H9 (cell line): Measurements from ENCODE around the gene CTH. TPM values are rescaled to one million over a fixed set of nuclear protein-coding genes. Genes with fewer than 3 reads are reported as not detected.

ENCODE experiments used
- DNase-seq: peaks from one replicate; pipeline ENCODE4 v3.0.0-alpha.2; 2017
- H2AFZ ChIP-seq: one replicate; pipeline ENCODE4 v1.6.1; 2013; ENCODE audit warnings: mild to moderate bottlenecking, low read length, control low read depth, moderate library complexity
- H2AK5ac ChIP-seq: 2 replicates; pipeline ENCODE4 v1.6.1; 2013; ENCODE audit warnings: low read length, control low read depth, mixed read lengths; ENCODE audit not compliant: insufficient read length
- H2BK120ac ChIP-seq: one replicate; pipeline ENCODE4 v1.6.1; 2013; ENCODE audit warnings: low read depth, mild to moderate bottlenecking, low read length, control low read depth, inconsistent platforms; ENCODE audit not compliant: poor library complexity, severe bottlenecking
- H2BK12ac ChIP-seq: 2 replicates; pipeline ENCODE4 v1.6.1; 2013; ENCODE audit warnings: low read length, control low read depth, mixed read lengths, low read depth; ENCODE audit not compliant: insufficient read length
- H2BK15ac ChIP-seq: 2 replicates; pipeline ENCODE4 v1.6.1; 2013; ENCODE audit warnings: low read depth, low read length, control low read depth
- H2BK20ac ChIP-seq: one replicate; pipeline ENCODE4 v1.6.1; 2013; ENCODE audit warnings: low read depth, mild to moderate bottlenecking, low read length, control low read depth, inconsistent platforms; ENCODE audit not compliant: poor library complexity, severe bottlenecking
- H2BK5ac ChIP-seq: 2 replicates; pipeline ENCODE4 v1.6.1; 2013; ENCODE audit warnings: low read length, control low read depth, mixed read lengths; ENCODE audit not compliant: insufficient read length
- H3K14ac ChIP-seq: 2 replicates; pipeline ENCODE4 v1.6.1; 2013; ENCODE audit warnings: low read length, control low read depth; ENCODE audit not compliant: insufficient read depth
- H3K18ac ChIP-seq: 2 replicates; pipeline ENCODE4 v1.6.1; 2013; ENCODE audit warnings: low read depth, mild to moderate bottlenecking, mixed read lengths, low read length, control low read depth; ENCODE audit not compliant: insufficient read length
- H3K23ac ChIP-seq: 2 replicates; pipeline ENCODE4 v1.6.1; 2013; ENCODE audit warnings: low read length, control low read depth, mixed read lengths, low read depth; ENCODE audit not compliant: insufficient read length
- H3K23me2 ChIP-seq: 2 replicates; pipeline ENCODE4 v1.6.1; 2013; ENCODE audit warnings: low read depth, mild to moderate bottlenecking, mixed read lengths, low read length, control low read depth; ENCODE audit not compliant: insufficient read length, poor library complexity, severe bottlenecking
- H3K27ac ChIP-seq: 2 replicates; pipeline ENCODE4 v1.5.1; 2013; ENCODE audit warnings: low read length, control low read depth, mixed read lengths, low read depth; ENCODE audit not compliant: insufficient read length
- H3K27me3 ChIP-seq: 2 replicates; pipeline ENCODE4 v1.6.1; 2013; ENCODE audit warnings: low read length, control low read depth, inconsistent platforms; ENCODE audit not compliant: insufficient read depth
- H3K4ac ChIP-seq: 2 replicates; pipeline ENCODE4 v1.6.1; 2013; ENCODE audit warnings: low read depth, mild to moderate bottlenecking, control low read depth, inconsistent platforms, low read length, moderate library complexity
- H3K4me1 ChIP-seq: 2 replicates; pipeline ENCODE4 v1.6.1; 2013; ENCODE audit warnings: low read length, control low read depth, inconsistent platforms; ENCODE audit not compliant: insufficient read depth
- H3K4me2 ChIP-seq: 2 replicates; pipeline ENCODE4 v1.6.1; 2013; ENCODE audit warnings: low read length, control low read depth, mixed read lengths; ENCODE audit not compliant: insufficient read length, insufficient read depth
- H3K56ac ChIP-seq: 2 replicates; pipeline ENCODE4 v1.6.1; 2013; ENCODE audit warnings: low read depth, mild to moderate bottlenecking, mixed read lengths, low read length, control low read depth; ENCODE audit not compliant: insufficient read length
- H3K79me1 ChIP-seq: 2 replicates; pipeline ENCODE4 v1.6.1; 2013; ENCODE audit warnings: low read depth, mild to moderate bottlenecking, moderate library complexity, low read length, control low read depth, inconsistent platforms; ENCODE audit not compliant: insufficient read depth, poor library complexity, severe bottlenecking
- H3K79me2 ChIP-seq: 2 replicates; pipeline ENCODE4 v1.6.1; 2013; ENCODE audit warnings: low read length, control low read depth, inconsistent platforms; ENCODE audit not compliant: insufficient read depth
- H3K9ac ChIP-seq: 2 replicates; pipeline ENCODE4 v1.6.1; 2013; ENCODE audit warnings: low read length, control low read depth, mixed read lengths; ENCODE audit not compliant: insufficient read length; ENCODE audit errors: extremely low read depth
- H3K9me3 ChIP-seq: one replicate; pipeline ENCODE4 v1.6.1; 2013; ENCODE audit warnings: low read depth, low read length, inconsistent platforms; ENCODE audit not compliant: control insufficient read depth
- H3T11ph ChIP-seq: one replicate; pipeline ENCODE4 v1.6.1; 2013; ENCODE audit warnings: mild to moderate bottlenecking, low read length, control low read depth, inconsistent platforms
- H4K20me1 ChIP-seq: one replicate; pipeline ENCODE4 v1.6.1; 2013; ENCODE audit not compliant: control insufficient read depth, insufficient read length, insufficient read depth
- H4K5ac ChIP-seq: 2 replicates; pipeline ENCODE4 v1.6.1; 2013; ENCODE audit warnings: low read depth, mild to moderate bottlenecking, mixed read lengths, low read length, control low read depth; ENCODE audit not compliant: insufficient read length
- H4K8ac ChIP-seq: replicated peaks from 2 replicates; pipeline ENCODE4 v1.6.1; 2013; ENCODE audit warnings: low read length, control low read depth, mixed read lengths, low read depth; ENCODE audit not compliant: insufficient read length
- H4K91ac ChIP-seq: 2 replicates; pipeline ENCODE4 v1.6.1; 2013; ENCODE audit warnings: low read depth, mild to moderate bottlenecking, moderate library complexity, mixed read lengths, low read length, control low read depth; ENCODE audit not compliant: insufficient read length
- H3K27ac Mint-ChIP-seq, 3 experiments: 2 replicates in 2 of 3; 3 replicates in 1 of 3; pipeline ENCODE4 v1.8.0; 2020 to 2021; ENCODE audit warnings: mixed read lengths in 3 of 3, mild to moderate bottlenecking in 1 of 3, moderate library complexity in 1 of 3
- H3K27me3 Mint-ChIP-seq: 2 replicates; pipeline ENCODE4 v1.8.0; 2021; ENCODE audit warnings: low read depth, mild to moderate bottlenecking, moderate library complexity, mixed read lengths
- H3K36me3 Mint-ChIP-seq, 3 experiments: 2 replicates in 2 of 3; 3 replicates in 1 of 3; pipeline ENCODE4 v1.8.0; 2020 to 2021; ENCODE audit warnings: low read depth in 3 of 3, mixed read lengths in 3 of 3; ENCODE audit not compliant: insufficient read depth in 1 of 3
- H3K4me1 Mint-ChIP-seq, 2 experiments: 2 replicates each; pipeline ENCODE4 v1.8.0; 2020; ENCODE audit warnings: mixed read lengths in 2 of 2
- H3K4me3 Mint-ChIP-seq, 2 experiments: 2 replicates in 1 of 2; 3 replicates in 1 of 2; pipeline ENCODE4 v1.8.0; 2020 to 2021; ENCODE audit warnings: mild to moderate bottlenecking in 2 of 2, mixed read lengths in 2 of 2, moderate library complexity in 1 of 2
- H3K9me3 Mint-ChIP-seq, 2 experiments: 2 replicates in 1 of 2; 3 replicates in 1 of 2; pipeline ENCODE4 v1.8.0; 2020; ENCODE audit warnings: mild to moderate bottlenecking in 2 of 2, mixed read lengths in 2 of 2, moderate library complexity in 1 of 2
- CTCF ChIP-seq: fragments of 200-600 bp; sonication (generic); conservative IDR thresholded peaks from 3 replicates; pipeline ENCODE4 v1.8.0; 2021; ENCODE audit warnings: antibody characterized with exemption, mild to moderate bottlenecking
- WGBS: extraction: QIAGEN DNeasy Blood & Tissue Kit; methylation state at CpG from one replicate; pipeline ENCODE4 v1.1.7; 2013; ENCODE audit warnings: missing lambda C conversion rate, low lambda C conversion rate, mixed read lengths; ENCODE audit not compliant: insufficient read length; ENCODE audit errors: extremely low coverage; 5-methylcytosine and 5-hydroxymethylcytosine counted together
- total RNA-seq: library from RNA; stranded (reverse); gene quantifications from 2 replicates; pipeline ENCODE4 v1.2.1, GENCODE V29; 2021

The CTH gene
- total RNA-seq, 1 experiment from 2014 or later: 15.5 TPM

- H3K4ac ChIP-seq: no peak overlapping the region
- no peak overlapping the region for H2AK5ac ChIP-seq
- no peak overlapping the region for H3K23ac ChIP-seq
- peaks cover 25 to 68% (median 61%) of the 10 kb centered on the region in 3 experiments for H3K36me3 Mint-ChIP-seq
- TF ChIP-seq CTCF: no peak
- no peak overlapping the region for H2AFZ ChIP-seq
- H3K27me3 ChIP-seq: no peaks in the 10 kb centered on the region
- peaks cover 1 to 11% of the 10 kb centered on the region in 2 experiments for H3K4me1 Mint-ChIP-seq
- H3K14ac ChIP-seq: no peak overlapping the region
- no peak overlapping the region for H2BK15ac ChIP-seq
- no peak overlapping the region for H3K27ac ChIP-seq
- H2BK20ac ChIP-seq: no peak overlapping the region
- no peaks in the 10 kb centered on the region for H3K79me1 ChIP-seq
- no peak overlapping the region for H4K8ac ChIP-seq
- H4K91ac ChIP-seq: no peak overlapping the region
- H3K9ac ChIP-seq: no peak overlapping the region
- no peaks in the 10 kb centered on the region for H3K9me3 ChIP-seq
- H3K18ac ChIP-seq: no peak overlapping the region
- H4K20me1 ChIP-seq: no peaks in the 10 kb centered on the region
- H3K27me3 Mint-ChIP-seq: no peaks in the 10 kb centered on the region
- H3K4me3 Mint-ChIP-seq: no peak overlapping the region
- no peaks in the 10 kb centered on the region for H3K23me2 ChIP-seq
- no peak overlapping the region for H2BK120ac ChIP-seq
- no peak for DNase-seq
- H3K79me2 ChIP-seq: no peaks in the 10 kb centered on the region
- H3K27ac Mint-ChIP-seq: no peak overlapping the region
- no peak overlapping the region for H3K4me2 ChIP-seq
- H3K56ac ChIP-seq: no peak overlapping the region
- no CpG with 5 or more reads among the region's 2 CpGs for WGBS
- H3K9me3 Mint-ChIP-seq: no peaks in the 10 kb centered on the region
- H2BK12ac ChIP-seq: no peak overlapping the region
- H3T11ph ChIP-seq: no peak overlapping the region
- no peak overlapping the region for H2BK5ac ChIP-seq
- H4K5ac ChIP-seq: no peak overlapping the region
- H3K4me1 ChIP-seq: peaks cover 2% of the 10 kb centered on the region; the same call in 1 of the 2 replicates
These were observed 20.2 kb downstream of the CTH start for GRCh38 chr1:70431317-70431716.
